Loucy (cell line): ENCODE measurements around the gene CD300A.

ENCODE experiments used
- CTCF ChIP-seq: fragments of 200-600 bp; sonication (generic); conservative IDR thresholded peaks from 2 replicates; pipeline ENCODE4 v1.5.1; 2014; ENCODE audit warnings: mild to moderate bottlenecking, antibody characterized with exemption, low read length
- EZH2phosphoT487 ChIP-seq: fragments of 200-600 bp; IDR thresholded peaks from 2 replicates; pipeline ENCODE4 v1.6.1; 2018; ENCODE audit warnings: antibody characterized with exemption, mild to moderate bottlenecking, moderate library complexity, borderline replicate concordance

GRCh38 chr17:74432766-74433391 lies 33.6 kb upstream of the CD300A start:
- TF ChIP-seq CTCF (no peak), EZH2phosphoT487 (no peak)
